GM20000 (cell line): ENCODE data around the gene ASAP2.

Source experiments
- DNase-seq: peaks from one replicate; pipeline ENCODE4 v3.0.0; 2012; ENCODE audit warnings: low spot score
- CTCF ChIP-seq: IDR thresholded peaks from 2 replicates; pipeline ENCODE4 v1.5.1; 2012; ENCODE audit warnings: mild to moderate bottlenecking, control low read depth; ENCODE audit errors: extremely low read depth, missing control alignments

Gene ASAP2

GRCh38 chr2:9329497-9329896, 122.9 kb downstream of the ASAP2 start:
- no peak for DNase-seq

GRCh38 chr2:9330612-9331270, 124.1 kb downstream of the ASAP2 start:
- DNase-seq: no peak
- TF ChIP-seq CTCF: no peak

More at GRCh38 chr2:9329497-9329896, 122.9 kb downstream of the ASAP2 start:
- no peak for TF ChIP-seq CTCF

- no peak for TF ChIP-seq CTCF
- no peak for DNase-seq
Measured at GRCh38 chr2:9331704-9332103, 125.1 kb downstream of the ASAP2 start.

GRCh38 chr2:9332136-9332852, 125.7 kb downstream of the ASAP2 start:
- TF ChIP-seq CTCF: no peak
- DNase-seq: no peak

GRCh38 chr2:9332853-9333245, 126.2 kb downstream of the ASAP2 start:
- TF ChIP-seq CTCF: no peak
- no peak for DNase-seq

- TF ChIP-seq CTCF: no peak
- DNase-seq: no peak
Measured at GRCh38 chr2:9333591-9334171, 127.1 kb downstream of the ASAP2 start.

GRCh38 chr2:9334761-9335160, 128.1 kb downstream of the ASAP2 start:
- TF ChIP-seq CTCF: no peak
- DNase-seq: no peak
